Small intestine (tissue), 7 donors: Measurements from ENCODE around the gene SYF2. TPM values are rescaled to one million over a fixed set of nuclear protein-coding genes. Genes with fewer than 3 reads are reported as not detected.
A peak's percentile ranks its signal among the peaks of the same experiment; 100 is the strongest.
"Not testable (repeated sequence)": the region's sequence is repeated elsewhere in the genome, so short reads cannot be mapped to it uniquely, and the experiment has no call there.

ENCODE experiments used
- DNase-seq, 2 donors: peaks; one replicate each; pipeline versions ENCODE4 v3.0.0 to v3.0.0-alpha.2; 2013
- FAIRE-seq: peaks from 2 replicates; lab custom pipeline; 2012; peaks lifted over from hg19 to GRCh38; lab: Jason Lieb, UNC
- H3K27ac ChIP-seq, 3 donors: one replicate each; pipeline ENCODE4 v1.5.1; 2013; ENCODE audit warnings: low read length in 2 of 3, mild to moderate bottlenecking in 2 of 3, control low read depth in 1 of 3, inconsistent platforms in 1 of 3, low read depth in 1 of 3, moderate library complexity in 1 of 3
- H3K27me3 ChIP-seq, 3 donors: one replicate each; pipeline ENCODE4 v1.6.1; 2013; ENCODE audit warnings: low read length in 3 of 3, inconsistent platforms in 1 of 3; ENCODE audit not compliant: control insufficient read depth in 3 of 3, insufficient read depth in 3 of 3
- H3K36me3 ChIP-seq, 3 donors: one replicate each; pipeline ENCODE4 v1.6.1; 2013; ENCODE audit warnings: low read length in 3 of 3, inconsistent platforms in 1 of 3, low read depth in 1 of 3, mild to moderate bottlenecking in 1 of 3, moderate library complexity in 1 of 3; ENCODE audit not compliant: control insufficient read depth in 3 of 3, insufficient read depth in 2 of 3
- H3K4me1 ChIP-seq, 3 donors: one replicate each; pipeline ENCODE4 v1.6.1; 2013; ENCODE audit warnings: low read length in 2 of 3, inconsistent platforms in 1 of 3, low read depth in 1 of 3, mild to moderate bottlenecking in 1 of 3, moderate library complexity in 1 of 3; ENCODE audit not compliant: control insufficient read depth in 3 of 3, insufficient read depth in 2 of 3
- H3K4me3 ChIP-seq, 3 donors: one replicate each; pipeline ENCODE4 v1.5.1; 2013; ENCODE audit warnings: low read length in 3 of 3, control low read depth in 1 of 3, inconsistent platforms in 1 of 3, low read depth in 1 of 3, mild to moderate bottlenecking in 1 of 3, moderate library complexity in 1 of 3
- H3K9me3 ChIP-seq, 2 donors: one replicate each; pipeline ENCODE4 v1.6.1; 2013; ENCODE audit warnings: low read depth in 1 of 2, low read length in 1 of 2; ENCODE audit not compliant: control insufficient read depth in 2 of 2, insufficient read depth in 1 of 2
- WGBS, 3 donors: extraction: QIAGEN DNeasy Blood & Tissue Kit; methylation state at CpG; one replicate each; pipeline ENCODE4 v1.1.7; 2013; 5-methylcytosine and 5-hydroxymethylcytosine counted together
- polyA plus RNA-seq, 4 donors: library from polyadenylated mRNA; stranded (reverse) in 3 of 4; unstranded in 1 of 4; fragments of 200-250 nt in 3 of 4; fragments of 120-200 nt in 1 of 4; gene quantifications; one replicate each; pipeline versions ENCODE4 v1.2.1 to v1.2.3, GENCODE V29; 2013
- donor health status: healthy with polysubstance abuse.
- donor health status: control.
- donor health status: control.
- donor health status: Bipolar disorder and iron deficiency.
- donor health status: healthy.

The SYF2 gene
- polyA plus RNA-seq, 4 donors: 68.6 to 136 (median 93.1) TPM

GRCh38 chr1:25243907-25244306, 11.6 kb upstream of the SYF2 start:
- 43 to 57% (median 54%) methylated on average over 6 of the region's 6 CpGs for WGBS, 3 donors
- Histone ChIP-seq H3K27me3 (no peaks in the 10 kb centered on the region), H3K4me3 (no peak overlapping the region), H3K4me1 (peaks cover 3 to 20% (median 6%) of the 10 kb centered on the region in 3 donors), H3K9me3 (no peaks in the 10 kb centered on the region), H3K36me3 (peaks cover 10 to 27% (median 16%) of the 10 kb centered on the region in 3 donors), H3K27ac (no peak overlapping the region)
- DNase-seq (no peak), FAIRE-seq (no peak)

GRCh38 chr1:25239681-25240541, 7.6 kb upstream of the SYF2 start:
- Histone ChIP-seq H3K9me3 (no peaks in the 10 kb centered on the region), H3K36me3 (peaks cover 7 to 39% (median 14%) of the 10 kb centered on the region in 3 donors), H3K27ac (peak overlapping the region; percentile 79 to 99 (median 93)), H3K27me3 (no peaks in the 10 kb centered on the region), H3K4me3 (peak overlapping the region; percentile 16 to 89 (median 49)), H3K4me1 (peaks cover 3 to 19% (median 3%) of the 10 kb centered on the region in 3 donors)
- 0 to 1% (median 1%) methylated on average over 41 of the region's 41 CpGs for WGBS, 3 donors
- DNase-seq (peak; percentile 97 to 98), FAIRE-seq (no peak)

GRCh38 chr1:25238046-25238445, 5.7 kb upstream of the SYF2 start:
- H3K9me3 ChIP-seq: no peaks in the 10 kb centered on the region
- DNase-seq: no peak
- no peak for FAIRE-seq
- no peaks in the 10 kb centered on the region for H3K27me3 ChIP-seq
- peaks cover 0 to 22% (median 3%) of the 10 kb centered on the region in 3 donors for H3K4me1 ChIP-seq
- no peak overlapping the region for H3K27ac ChIP-seq
- WGBS, 3 donors: 90 to 94% (median 92%) methylated on average over 11 of the region's 11 CpGs
- H3K36me3 ChIP-seq: peaks cover 6 to 34% (median 7%) of the 10 kb centered on the region in 3 donors
- H3K4me3 ChIP-seq: no peak overlapping the region

GRCh38 chr1:25236261-25236660, 4.0 kb upstream of the SYF2 start:
- not testable (repeated sequence) for H3K9me3 ChIP-seq, H3K27me3 ChIP-seq, FAIRE-seq, H3K27ac ChIP-seq, DNase-seq, H3K4me3 ChIP-seq
- 87 to 92% (median 90%) methylated on average over 7 of the region's 7 CpGs for WGBS, 3 donors
- H3K4me1 ChIP-seq: peaks cover 0 to 24% (median 3%) of the 10 kb centered on the region in 3 donors
- peaks cover 0 to 27% (median 0%) of the 10 kb centered on the region in 3 donors for H3K36me3 ChIP-seq

- H3K9me3 ChIP-seq, H3K27me3 ChIP-seq, H3K4me3 ChIP-seq, H3K27ac ChIP-seq, DNase-seq, FAIRE-seq: not testable (repeated sequence)
- Histone ChIP-seq H3K36me3 (peaks cover 0 to 27% (median 2%) of the 10 kb centered on the region in 3 donors), H3K4me1 (peaks cover 0 to 19% (median 2%) of the 10 kb centered on the region in 3 donors)
- 97 to 99% (median 98%) methylated on average over 10 of the region's 10 CpGs for WGBS, 3 donors
Observed at GRCh38 chr1:25235411-25235810, 3.1 kb upstream of the SYF2 start.

GRCh38 chr1:25232866-25233784, 823 bp upstream of the SYF2 start:
- peaks cover 0 to 8% (median 2%) of the 10 kb centered on the region in 3 donors for H3K4me1 ChIP-seq
- WGBS, 3 donors: 21 to 22% (median 22%) methylated on average over 13 of the region's 13 CpGs

GRCh38 chr1:25223471-25223870, 8.8 kb downstream of the SYF2 start:
- Histone ChIP-seq H3K36me3 (peaks cover 6 to 54% (median 20%) of the 10 kb centered on the region in 3 donors), H3K4me1 (no peaks in the 10 kb centered on the region), H3K27ac (no peak overlapping the region), H3K9me3 (no peaks in the 10 kb centered on the region), H3K4me3 (no peak overlapping the region), H3K27me3 (no peaks in the 10 kb centered on the region)
- FAIRE-seq (no peak), DNase-seq (no peak)
- WGBS, 3 donors: 84 to 88% (median 85%) methylated on average over 3 of the region's 3 CpGs

More at GRCh38 chr1:25232866-25233784, 823 bp upstream of the SYF2 start:
- Histone ChIP-seq H3K27ac (peak overlapping the region; percentile 82 to 97 (median 86)), H3K36me3 (peaks cover 2 to 35% (median 9%) of the 10 kb centered on the region in 3 donors), H3K27me3 (no peaks in the 10 kb centered on the region), H3K9me3 (no peaks in the 10 kb centered on the region), H3K4me3 (peak overlapping the region; percentile 67 to 97 (median 78))
- DNase-seq (peak; percentile 91 to 96), FAIRE-seq (no peak)

GRCh38 chr1:25222606-25223005, 9.7 kb downstream of the SYF2 start:
- H3K4me1 ChIP-seq: no peaks in the 10 kb centered on the region
- H3K27ac ChIP-seq: no peak overlapping the region
- FAIRE-seq (no peak), DNase-seq (no peak)
- no peak overlapping the region for H3K4me3 ChIP-seq
- 91 to 92% (median 92%) methylated on average over 4 of the region's 4 CpGs for WGBS, 3 donors
- H3K36me3 ChIP-seq: peaks cover 6 to 50% (median 17%) of the 10 kb centered on the region in 3 donors
- no peaks in the 10 kb centered on the region for H3K27me3 ChIP-seq
- H3K9me3 ChIP-seq: no peaks in the 10 kb centered on the region
